ENCODE measurements around the gene SERGEF.

SERGEF gene

GRCh38 chr11:17810041-17810440, 202.8 kb downstream of the SERGEF start:
- DNase-seq (ENCODE audit: low read depth), result no peak
- H3K27me3 ChIP-seq (replicated peaks; ENCODE audit: control insufficient read depth, insufficient read depth, low read length), result peaks cover 5% of the 10 kb centered on the region
- no peaks in the 10 kb centered on the region for H3K9me3 ChIP-seq (ENCODE audit: control insufficient read depth, low read length)
- H3K4me1 ChIP-seq (ENCODE audit: control insufficient read depth, insufficient read depth, low read length), result peaks cover 12% of the 10 kb centered on the region
- H3K9ac ChIP-seq (ENCODE audit: low read length), result no peak overlapping the region
- H3K4me3 ChIP-seq (ENCODE audit: low read length), result no peak overlapping the region
- H3K36me3 ChIP-seq (ENCODE audit: control insufficient read depth, insufficient read depth, low read length, severe bottlenecking), result no peaks in the 10 kb centered on the region

DNA sequence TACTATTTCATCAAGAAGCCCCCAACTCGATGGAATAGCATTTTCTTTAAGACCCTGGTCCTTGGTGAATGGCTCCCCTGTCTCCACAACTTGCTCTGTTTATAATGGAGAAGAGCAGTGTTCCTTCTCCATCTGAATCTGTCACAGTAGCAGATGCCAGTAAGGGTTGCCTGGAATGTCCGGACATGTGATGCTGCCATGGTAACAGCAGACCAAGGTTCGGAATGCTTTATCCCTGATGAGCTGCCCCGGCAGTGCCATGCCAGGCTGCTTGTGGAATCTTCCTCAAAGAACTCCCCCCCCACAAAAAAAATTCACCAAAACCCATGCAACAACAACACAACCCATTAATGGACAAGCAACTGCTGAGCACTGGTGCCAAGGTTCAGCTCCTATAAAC, 205.8 kb downstream of the SERGEF start:
- no peak for DNase-seq (ENCODE audit: low read depth)
- H3K36me3 ChIP-seq (ENCODE audit: control insufficient read depth, insufficient read depth, low read length, severe bottlenecking), result no peaks in the 10 kb centered on the region

GRCh38 chr11:17805873-17806272, 207.0 kb downstream of the SERGEF start:
- H3K4me3 ChIP-seq (ENCODE audit: low read length), result no peak overlapping the region
- H3K9me3 ChIP-seq (ENCODE audit: control insufficient read depth, low read length), result no peaks in the 10 kb centered on the region
- peaks cover 2% of the 10 kb centered on the region for H3K27me3 ChIP-seq (replicated peaks; ENCODE audit: control insufficient read depth, insufficient read depth, low read length)
- H3K4me1 ChIP-seq (ENCODE audit: control insufficient read depth, insufficient read depth, low read length), result peaks cover 4% of the 10 kb centered on the region
- DNase-seq (ENCODE audit: low read depth), result no peak
- no peaks in the 10 kb centered on the region for H3K36me3 ChIP-seq (ENCODE audit: control insufficient read depth, insufficient read depth, low read length, severe bottlenecking)
- H3K9ac ChIP-seq (ENCODE audit: low read length), result no peak overlapping the region

More for the DNA sequence above, 205.8 kb downstream of the SERGEF start:
- H3K4me3 ChIP-seq (ENCODE audit: low read length), result no peak overlapping the region
- H3K9me3 ChIP-seq (ENCODE audit: control insufficient read depth, low read length), result no peaks in the 10 kb centered on the region
- no peak overlapping the region for H3K9ac ChIP-seq (ENCODE audit: low read length)
- peaks cover 2% of the 10 kb centered on the region for H3K27me3 ChIP-seq (replicated peaks; ENCODE audit: control insufficient read depth, insufficient read depth, low read length)
- H3K4me1 ChIP-seq (ENCODE audit: control insufficient read depth, insufficient read depth, low read length), result peaks cover 12% of the 10 kb centered on the region

GRCh38 chr11:17805043-17805442, 207.8 kb downstream of the SERGEF start:
- Histone ChIP-seq H3K9ac (ENCODE audit: low read length) (no peak overlapping the region), H3K36me3 (ENCODE audit: control insufficient read depth, insufficient read depth, low read length, severe bottlenecking) (no peaks in the 10 kb centered on the region), H3K27me3 (replicated peaks; ENCODE audit: control insufficient read depth, insufficient read depth, low read length) (peaks cover 2% of the 10 kb centered on the region), H3K9me3 (ENCODE audit: control insufficient read depth, low read length) (no peaks in the 10 kb centered on the region), H3K4me1 (ENCODE audit: control insufficient read depth, insufficient read depth, low read length) (no peaks in the 10 kb centered on the region), H3K4me3 (ENCODE audit: low read length) (no peak overlapping the region)
- no peak for DNase-seq (ENCODE audit: low read depth)

- H3K9ac ChIP-seq (ENCODE audit: low read length), result no peak overlapping the region
- H3K4me3 ChIP-seq (ENCODE audit: low read length), result no peak overlapping the region
- H3K36me3 ChIP-seq (ENCODE audit: control insufficient read depth, insufficient read depth, low read length, severe bottlenecking), result no peaks in the 10 kb centered on the region
- H3K9me3 ChIP-seq (ENCODE audit: control insufficient read depth, low read length), result no peaks in the 10 kb centered on the region
- no peaks in the 10 kb centered on the region for H3K4me1 ChIP-seq (ENCODE audit: control insufficient read depth, insufficient read depth, low read length)
- no peak for DNase-seq (ENCODE audit: low read depth)
- peaks cover 2% of the 10 kb centered on the region for H3K27me3 ChIP-seq (replicated peaks; ENCODE audit: control insufficient read depth, insufficient read depth, low read length)
Observed at GRCh38 chr11:17803754-17804334, 209.0 kb downstream of the SERGEF start.

GRCh38 chr11:17802491-17802890, 210.4 kb downstream of the SERGEF start:
- H3K36me3 ChIP-seq (ENCODE audit: control insufficient read depth, insufficient read depth, low read length, severe bottlenecking), result no peaks in the 10 kb centered on the region
- no peak overlapping the region for H3K4me3 ChIP-seq (ENCODE audit: low read length)
- H3K9ac ChIP-seq (ENCODE audit: low read length), result no peak overlapping the region
- no peak for DNase-seq (ENCODE audit: low read depth)
- H3K9me3 ChIP-seq (ENCODE audit: control insufficient read depth, low read length), result no peaks in the 10 kb centered on the region
- H3K27me3 ChIP-seq (replicated peaks; ENCODE audit: control insufficient read depth, insufficient read depth, low read length), result peaks cover 2% of the 10 kb centered on the region
- H3K4me1 ChIP-seq (ENCODE audit: control insufficient read depth, insufficient read depth, low read length), result no peaks in the 10 kb centered on the region

DNA sequence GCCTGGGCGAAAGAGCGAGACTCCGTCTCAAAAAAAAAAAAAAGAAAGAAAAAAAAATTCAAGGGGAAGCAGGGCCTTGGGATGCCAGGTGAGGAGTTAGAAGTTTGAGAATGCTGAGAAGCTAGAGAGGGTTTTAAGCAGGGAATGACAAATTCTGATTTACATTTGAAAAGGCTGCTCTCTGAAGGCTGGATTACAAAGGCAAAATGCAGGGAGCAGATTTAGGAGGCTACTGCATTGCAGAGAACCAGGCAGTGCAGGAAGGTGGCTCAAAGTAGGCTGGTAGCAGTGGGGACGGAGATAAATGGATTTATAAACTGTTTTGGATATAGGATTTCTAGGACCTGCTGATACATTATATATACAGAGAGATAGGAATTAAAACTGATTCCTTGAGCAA, 211.7 kb downstream of the SERGEF start:
- H3K27me3 ChIP-seq (replicated peaks; ENCODE audit: control insufficient read depth, insufficient read depth, low read length), result peaks cover 2% of the 10 kb centered on the region
- no peak overlapping the region for H3K4me3 ChIP-seq (ENCODE audit: low read length)
- no peak for DNase-seq (ENCODE audit: low read depth)
- no peaks in the 10 kb centered on the region for H3K9me3 ChIP-seq (ENCODE audit: control insufficient read depth, low read length)
- H3K9ac ChIP-seq (ENCODE audit: low read length), result no peak overlapping the region
- H3K4me1 ChIP-seq (ENCODE audit: control insufficient read depth, insufficient read depth, low read length), result no peaks in the 10 kb centered on the region
- no peaks in the 10 kb centered on the region for H3K36me3 ChIP-seq (ENCODE audit: control insufficient read depth, insufficient read depth, low read length, severe bottlenecking)

DNA sequence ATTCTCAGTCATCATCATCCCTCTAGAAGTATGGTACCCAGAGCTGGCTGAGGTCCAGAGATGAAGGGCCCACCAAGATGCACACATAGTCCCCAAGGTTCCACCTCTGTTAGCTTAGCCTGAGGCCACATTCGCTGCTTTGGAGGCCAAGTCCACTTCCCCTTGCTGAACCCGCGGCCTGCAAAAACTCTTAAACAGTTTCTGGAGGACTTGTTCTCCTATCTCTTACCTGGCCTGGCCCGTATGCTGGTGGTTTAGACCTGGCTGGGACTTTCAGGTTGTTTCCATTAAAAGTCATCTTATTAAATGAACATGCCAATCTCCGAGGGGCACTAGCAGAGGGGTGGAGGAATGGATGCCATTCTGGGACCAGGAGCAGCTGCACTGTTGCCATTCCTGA, 213.7 kb downstream of the SERGEF start:
- H3K9ac ChIP-seq (ENCODE audit: low read length), result no peak overlapping the region
- no peaks in the 10 kb centered on the region for H3K9me3 ChIP-seq (ENCODE audit: control insufficient read depth, low read length)
- H3K4me1 ChIP-seq (ENCODE audit: control insufficient read depth, insufficient read depth, low read length), result no peaks in the 10 kb centered on the region
- H3K4me3 ChIP-seq (ENCODE audit: low read length), result no peak overlapping the region
- H3K27me3 ChIP-seq (replicated peaks; ENCODE audit: control insufficient read depth, insufficient read depth, low read length), result no peaks in the 10 kb centered on the region
- no peaks in the 10 kb centered on the region for H3K36me3 ChIP-seq (ENCODE audit: control insufficient read depth, insufficient read depth, low read length, severe bottlenecking)
- DNase-seq (ENCODE audit: low read depth), result no peak

- Histone ChIP-seq H3K4me3 (ENCODE audit: low read length) (no peak overlapping the region), H3K27me3 (replicated peaks; ENCODE audit: control insufficient read depth, insufficient read depth, low read length) (peaks cover 3% of the 10 kb centered on the region), H3K36me3 (ENCODE audit: control insufficient read depth, insufficient read depth, low read length, severe bottlenecking) (no peaks in the 10 kb centered on the region), H3K4me1 (ENCODE audit: control insufficient read depth, insufficient read depth, low read length) (no peaks in the 10 kb centered on the region), H3K9ac (ENCODE audit: low read length) (no peak overlapping the region), H3K9me3 (ENCODE audit: control insufficient read depth, low read length) (no peaks in the 10 kb centered on the region)
- no peak for DNase-seq (ENCODE audit: low read depth)
Observed at GRCh38 chr11:17798716-17799115, 214.1 kb downstream of the SERGEF start.

- no peak for DNase-seq (ENCODE audit: low read depth)
- Histone ChIP-seq H3K4me3 (ENCODE audit: low read length) (no peak overlapping the region), H3K9me3 (ENCODE audit: control insufficient read depth, low read length) (no peaks in the 10 kb centered on the region), H3K27me3 (replicated peaks; ENCODE audit: control insufficient read depth, insufficient read depth, low read length) (peaks cover 3% of the 10 kb centered on the region), H3K36me3 (ENCODE audit: control insufficient read depth, insufficient read depth, low read length, severe bottlenecking) (no peaks in the 10 kb centered on the region), H3K9ac (ENCODE audit: low read length) (no peak overlapping the region), H3K4me1 (ENCODE audit: control insufficient read depth, insufficient read depth, low read length) (no peaks in the 10 kb centered on the region)
Observed at GRCh38 chr11:17798253-17798652, 214.6 kb downstream of the SERGEF start.

- H3K9ac ChIP-seq (ENCODE audit: low read length), result no peak overlapping the region
Observed at GRCh38 chr11:17796154-17796553, 216.7 kb downstream of the SERGEF start.

DNA sequence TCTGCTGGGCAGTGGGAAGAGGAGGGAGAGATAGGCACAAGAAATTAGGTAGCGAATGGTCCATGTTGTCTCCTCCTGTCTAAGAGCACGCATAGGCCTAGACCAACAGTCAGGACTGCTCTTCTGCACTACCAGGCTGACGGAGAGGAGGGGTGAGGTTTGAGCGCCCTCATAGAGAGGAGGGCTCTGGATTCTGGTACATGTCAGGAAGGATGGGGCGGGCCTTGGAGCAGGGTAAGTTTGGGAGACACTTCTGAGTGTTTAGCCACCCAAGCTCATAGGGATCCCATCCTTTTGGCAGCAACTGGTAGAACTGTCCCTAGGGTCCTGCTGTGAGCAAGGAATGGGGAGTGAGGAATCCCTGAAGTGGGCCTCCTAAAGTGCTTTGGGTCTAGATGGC, 217.9 kb downstream of the SERGEF start:
- peaks cover 5% of the 10 kb centered on the region for H3K4me1 ChIP-seq (ENCODE audit: control insufficient read depth, insufficient read depth, low read length)
- no peak for DNase-seq (ENCODE audit: low read depth)
- H3K36me3 ChIP-seq (ENCODE audit: control insufficient read depth, insufficient read depth, low read length, severe bottlenecking), result no peaks in the 10 kb centered on the region
- no peak overlapping the region for H3K4me3 ChIP-seq (ENCODE audit: low read length)
- H3K9ac ChIP-seq (ENCODE audit: low read length), result no peak overlapping the region
- peaks cover 3% of the 10 kb centered on the region for H3K27me3 ChIP-seq (replicated peaks; ENCODE audit: control insufficient read depth, insufficient read depth, low read length)
- no peaks in the 10 kb centered on the region for H3K9me3 ChIP-seq (ENCODE audit: control insufficient read depth, low read length)

More at GRCh38 chr11:17796154-17796553, 216.7 kb downstream of the SERGEF start:
- peaks cover 3% of the 10 kb centered on the region for H3K27me3 ChIP-seq (replicated peaks; ENCODE audit: control insufficient read depth, insufficient read depth, low read length)
- DNase-seq (ENCODE audit: low read depth), result no peak
- H3K4me3 ChIP-seq (ENCODE audit: low read length), result no peak overlapping the region
- no peaks in the 10 kb centered on the region for H3K36me3 ChIP-seq (ENCODE audit: control insufficient read depth, insufficient read depth, low read length, severe bottlenecking)
- H3K9me3 ChIP-seq (ENCODE audit: control insufficient read depth, low read length), result no peaks in the 10 kb centered on the region
- no peaks in the 10 kb centered on the region for H3K4me1 ChIP-seq (ENCODE audit: control insufficient read depth, insufficient read depth, low read length)

Data from adipocyte (in vitro differentiated cells).